ENCODE measurements around the gene SH3RF1. TPM values are rescaled to one million over a fixed set of nuclear protein-coding genes. Genes with fewer than 3 reads are reported as not detected.

The SH3RF1 gene
- total RNA-seq, 1 experiment from 2014 or later: 15.3 TPM

GRCh38 chr4:169209388-169209883 lies 61.3 kb downstream of the SH3RF1 start:
- Histone ChIP-seq H4K91ac (ENCODE audit: insufficient read length, low read depth, low read length) (no peak overlapping the region), H2BK15ac (ENCODE audit: low read depth, low read length) (no peak overlapping the region), H2AFZ (ENCODE audit: low read length) (no peak overlapping the region), H2BK120ac (ENCODE audit: low read depth, low read length, poor library complexity, severe bottlenecking) (no peak overlapping the region), H4K5ac (ENCODE audit: insufficient read length, low read depth, low read length) (no peak overlapping the region), H2BK12ac (ENCODE audit: insufficient read length, low read depth, low read length) (no peak overlapping the region), H3K9me3 (ENCODE audit: control insufficient read depth, low read depth, low read length) (no peaks in the 10 kb centered on the region), H4K8ac (replicated peaks; ENCODE audit: insufficient read length, low read depth, low read length) (no peak overlapping the region), H3K23ac (ENCODE audit: insufficient read length, low read depth, low read length) (no peak overlapping the region), H4K20me1 (ENCODE audit: control insufficient read depth, insufficient read depth, insufficient read length) (no peaks in the 10 kb centered on the region), H3K56ac (ENCODE audit: insufficient read length, low read depth, low read length) (no peak overlapping the region), H2BK20ac (ENCODE audit: low read depth, low read length, poor library complexity, severe bottlenecking) (no peak overlapping the region), H3K4ac (ENCODE audit: low read depth, low read length) (no peak overlapping the region), H3K4me2 (ENCODE audit: insufficient read depth, insufficient read length, low read length) (no peak overlapping the region), H3K4me1 (ENCODE audit: insufficient read depth, low read length) (no peaks in the 10 kb centered on the region), H3K14ac (ENCODE audit: insufficient read depth, low read length) (no peak overlapping the region), H3K79me2 (ENCODE audit: insufficient read depth, low read length) (no peaks in the 10 kb centered on the region; the same call in 1 of the 2 replicates), H2AK5ac (ENCODE audit: insufficient read length, low read length) (no peak overlapping the region), H3K27me3 (ENCODE audit: insufficient read depth, low read length) (no peaks in the 10 kb centered on the region), H3K9ac (ENCODE audit: extremely low read depth, insufficient read length, low read length) (no peak overlapping the region), H3K27ac (ENCODE audit: insufficient read length, low read depth, low read length) (no peak overlapping the region), H3T11ph (ENCODE audit: low read length) (no peak overlapping the region), H3K23me2 (ENCODE audit: insufficient read length, low read depth, low read length, poor library complexity, severe bottlenecking) (no peaks in the 10 kb centered on the region), H3K18ac (ENCODE audit: insufficient read length, low read depth, low read length) (no peak overlapping the region), H3K79me1 (ENCODE audit: insufficient read depth, low read depth, low read length, poor library complexity, severe bottlenecking) (no peaks in the 10 kb centered on the region), H2BK5ac (ENCODE audit: insufficient read length, low read length) (no peak overlapping the region)
- Mint-ChIP-seq H3K4me1 (peaks cover 22 to 24% of the 10 kb centered on the region in 2 experiments), H3K27ac (no peak overlapping the region), H3K9me3 (peaks cover 12% of the 10 kb centered on the region in 2 experiments), H3K27me3 (ENCODE audit: low read depth) (no peaks in the 10 kb centered on the region; the same call in 1 of the 2 replicates), H3K4me3 (no peak overlapping the region), H3K36me3 (ENCODE audit: insufficient read depth in 1 of 3, low read depth in 3 of 3) (peaks cover 12 to 18% (median 13%) of the 10 kb centered on the region in 3 experiments)
- WGBS (ENCODE audit: extremely low coverage, insufficient read length, low lambda C conversion rate): no CpG with 5 or more reads among the region's 5 CpGs
- no peak for DNase-seq
- TF ChIP-seq CTCF (conservative IDR thresholded peaks at IDR 0.05): no peak

All from H9 (cell line).